Kidney tubule cell (primary cell): ENCODE results near the gene PDZD8.
"Not testable (repeated sequence)": the region's sequence is repeated elsewhere in the genome, so short reads cannot be mapped to it uniquely, and the experiment has no call there.

ENCODE experiments used
- DNase-seq: peaks from one replicate; pipeline ENCODE4 v3.0.0-alpha.2; 2018; ENCODE audit warnings: low spot score

The PDZD8 gene

DNA sequence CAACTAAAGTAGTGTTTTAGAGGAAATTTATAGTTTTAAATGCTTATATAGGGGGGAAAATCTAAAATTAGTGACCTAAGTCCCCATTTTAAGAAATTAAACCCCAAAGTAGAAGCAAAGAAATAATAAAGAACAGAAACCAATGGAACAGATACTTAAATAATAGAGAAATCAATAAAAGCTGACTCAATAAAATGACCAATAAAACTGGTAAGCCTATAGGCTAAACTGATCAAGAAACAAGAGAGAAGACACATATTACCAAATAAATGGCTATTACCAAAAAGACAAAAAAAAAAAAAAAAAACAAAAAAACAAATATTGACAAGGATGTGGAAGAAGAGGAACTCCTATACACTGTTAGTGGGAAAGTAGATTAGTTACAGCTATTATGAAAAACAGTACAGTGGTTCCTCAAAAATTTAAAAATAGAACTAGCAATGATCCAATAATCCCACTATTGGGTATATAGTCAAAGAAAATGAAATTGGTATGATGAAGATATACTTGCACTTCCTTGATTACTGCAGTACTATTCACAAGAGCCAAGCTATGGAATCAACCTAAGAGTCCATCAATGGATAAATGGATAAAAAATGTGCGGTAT, 81.1 kb downstream of the PDZD8 start:
- DNase-seq: no peak

DNA sequence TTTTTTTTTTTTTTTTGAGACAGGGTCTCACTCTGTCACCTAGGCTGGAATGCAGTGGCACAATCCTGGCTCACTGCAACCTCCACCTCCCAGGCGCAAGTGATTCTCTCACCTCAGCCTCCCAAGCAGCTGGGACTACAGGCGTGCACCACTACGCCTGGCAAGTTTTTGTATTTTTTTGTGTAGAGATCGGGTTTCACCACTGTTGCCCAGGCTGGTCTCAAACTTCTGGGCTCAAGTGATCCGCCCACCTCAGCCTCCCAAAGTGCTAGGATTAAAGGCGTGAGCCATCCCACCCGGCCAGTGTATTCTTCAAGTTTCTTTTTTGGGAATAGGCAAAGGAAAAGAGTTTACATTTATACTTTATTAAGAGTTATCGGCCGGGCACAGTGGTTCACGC, 84.4 kb downstream of the PDZD8 start:
- not testable (repeated sequence) for DNase-seq

DNA sequence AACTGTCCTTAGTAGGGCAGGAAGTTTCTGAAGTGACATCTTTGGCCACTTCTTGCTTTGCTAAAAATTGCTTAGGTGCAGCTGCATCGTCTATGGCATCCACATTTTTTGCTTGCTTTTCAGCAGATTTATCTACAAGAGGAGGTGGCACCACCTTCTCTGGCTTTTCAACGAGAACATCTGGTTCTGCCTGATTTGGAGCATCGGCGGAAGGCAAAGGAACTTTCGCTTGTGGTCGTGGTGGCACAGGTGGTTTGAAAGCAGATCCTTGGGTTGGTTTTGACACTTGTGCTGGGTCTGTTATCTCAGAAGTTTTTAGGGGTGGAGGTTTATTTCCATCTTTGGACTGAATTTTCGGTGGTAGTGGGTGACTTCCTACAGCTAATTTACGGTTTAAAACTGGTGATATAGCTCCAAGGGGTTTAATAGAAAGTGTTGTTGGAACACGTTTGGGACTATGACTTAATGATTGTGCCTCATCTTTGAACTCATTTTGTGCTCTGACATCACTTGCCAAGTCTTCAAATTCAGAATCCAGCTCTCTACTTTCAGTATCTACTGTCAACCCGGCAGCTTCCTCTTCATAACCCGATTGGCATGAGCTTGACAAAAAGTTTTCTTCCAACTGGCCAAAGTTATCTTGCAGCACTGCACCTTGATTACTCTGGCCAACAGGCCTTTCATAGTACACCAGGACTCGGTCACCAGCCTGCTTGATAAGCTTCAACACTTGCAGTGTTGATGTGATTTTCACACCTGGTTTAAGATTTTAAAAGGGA, 90.3 kb downstream of the PDZD8 start:
- no peak for DNase-seq

DNA sequence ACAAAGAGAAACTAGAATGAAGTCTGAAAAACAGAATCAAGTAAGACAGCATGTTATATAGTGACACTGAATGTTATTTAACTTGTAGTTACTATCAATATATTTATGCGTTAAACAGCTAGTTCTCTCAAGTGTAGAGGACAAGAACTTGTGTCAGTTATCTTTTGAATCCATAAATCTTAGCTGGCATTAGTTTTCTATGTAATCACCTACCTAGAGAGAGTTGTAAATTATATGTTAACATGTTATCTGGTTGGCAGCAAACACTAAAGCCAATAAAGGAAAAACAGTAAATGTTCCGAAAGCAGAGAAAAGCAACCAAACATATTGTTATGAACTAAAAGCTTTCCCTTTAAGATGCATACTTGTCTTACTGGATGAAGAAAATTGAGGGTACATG, 97.6 kb downstream of the PDZD8 start:
- no peak for DNase-seq

DNA sequence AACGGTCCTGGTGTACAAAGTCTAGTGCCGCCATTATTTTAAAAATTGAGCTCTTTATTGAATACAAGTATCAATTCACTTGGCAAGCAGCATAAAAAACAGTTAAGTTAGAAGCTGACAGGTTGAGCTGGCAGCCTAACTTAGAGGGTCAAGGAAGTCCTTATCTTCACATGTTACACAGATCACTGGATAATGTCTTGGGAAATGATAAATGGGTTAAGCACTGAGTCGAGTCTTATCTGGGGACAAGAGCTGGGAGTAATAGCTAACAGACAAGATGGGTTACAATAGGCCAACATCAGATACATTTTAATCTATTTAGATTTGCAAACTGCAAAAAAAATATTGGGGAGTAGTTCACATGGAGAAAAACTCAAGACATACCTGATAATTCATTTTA, 100.1 kb downstream of the PDZD8 start:
- DNase-seq: no peak

DNA sequence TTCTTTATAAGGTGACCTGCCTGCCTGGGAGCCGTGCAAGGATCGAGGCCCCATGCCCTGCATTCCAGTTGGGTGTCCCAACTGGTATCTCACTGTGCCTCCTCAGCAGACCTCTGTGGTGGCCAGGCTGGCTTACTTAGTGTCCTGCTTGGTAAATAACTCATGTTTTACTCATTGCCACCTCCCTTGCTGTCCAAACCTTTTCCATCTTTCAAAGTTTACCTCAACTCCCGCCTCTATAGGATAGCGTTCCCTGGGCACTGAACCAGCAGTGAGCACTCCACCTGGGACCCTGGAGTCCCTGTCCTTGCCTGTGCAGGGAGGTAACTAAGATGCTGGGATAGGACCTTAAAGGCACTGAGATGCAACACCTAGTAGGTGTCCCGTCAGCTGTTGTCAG, 100.7 kb downstream of the PDZD8 start:
- DNase-seq: no peak

DNA sequence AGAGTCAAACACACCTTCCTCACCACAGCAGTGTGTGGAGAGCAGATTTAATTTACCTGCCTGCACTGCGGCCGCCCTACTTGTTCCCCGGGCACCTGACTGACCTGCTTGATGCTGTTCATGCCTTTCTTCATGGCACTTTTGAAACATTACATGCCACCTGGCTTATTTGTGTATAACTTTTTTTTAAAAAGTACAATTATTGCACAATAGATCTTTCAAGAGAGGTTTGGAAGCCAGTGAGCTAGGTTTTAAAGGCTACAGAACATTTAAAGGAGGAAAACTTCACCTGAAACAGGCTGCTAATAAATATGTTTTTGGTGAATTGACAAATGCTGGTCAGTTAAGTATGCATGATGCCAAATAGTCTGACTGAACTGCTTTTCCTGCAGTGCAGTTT, 101.3 kb downstream of the PDZD8 start:
- no peak for DNase-seq

DNA sequence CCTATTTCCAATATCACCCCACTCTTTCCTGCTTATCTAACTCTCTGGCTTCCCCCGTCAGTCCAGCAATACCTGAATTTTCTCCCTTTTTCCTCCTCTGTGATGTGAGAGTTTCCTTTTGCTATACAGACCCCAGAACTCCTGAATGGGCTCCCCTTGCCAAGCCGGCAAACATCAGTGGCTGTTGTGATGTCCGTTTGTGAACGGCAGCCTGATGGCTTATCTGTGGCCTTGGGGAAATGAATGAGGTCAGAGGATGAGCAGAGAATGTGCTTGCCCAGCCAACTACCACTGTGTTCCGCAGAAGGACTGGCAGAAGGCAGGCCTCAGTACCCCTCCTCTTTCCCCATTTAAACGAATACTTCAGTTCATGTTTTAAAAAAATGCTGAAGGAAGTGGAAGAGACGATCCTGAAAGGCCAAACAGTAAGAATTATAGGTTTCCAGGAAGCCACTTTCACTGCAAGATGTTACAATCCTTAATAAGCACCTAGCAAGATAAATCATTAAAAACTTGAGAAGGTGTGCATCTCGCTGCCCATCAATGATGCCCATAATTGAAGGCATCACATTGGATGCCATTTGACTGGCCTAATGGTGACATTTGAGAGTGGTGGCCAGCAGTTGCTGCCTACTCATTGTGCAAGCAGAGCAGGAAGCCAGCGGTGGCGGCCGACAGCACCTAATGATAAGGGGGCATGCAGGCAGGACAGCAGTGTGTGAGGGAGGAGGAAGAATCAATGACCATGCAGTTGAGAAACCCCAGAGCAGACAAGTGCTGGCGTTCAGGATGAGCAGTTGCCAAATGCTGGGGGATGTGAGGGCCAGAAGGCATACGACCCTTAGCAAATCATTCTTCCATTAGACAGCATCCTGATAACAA, 102.8 kb downstream of the PDZD8 start:
- no peak for DNase-seq

DNA sequence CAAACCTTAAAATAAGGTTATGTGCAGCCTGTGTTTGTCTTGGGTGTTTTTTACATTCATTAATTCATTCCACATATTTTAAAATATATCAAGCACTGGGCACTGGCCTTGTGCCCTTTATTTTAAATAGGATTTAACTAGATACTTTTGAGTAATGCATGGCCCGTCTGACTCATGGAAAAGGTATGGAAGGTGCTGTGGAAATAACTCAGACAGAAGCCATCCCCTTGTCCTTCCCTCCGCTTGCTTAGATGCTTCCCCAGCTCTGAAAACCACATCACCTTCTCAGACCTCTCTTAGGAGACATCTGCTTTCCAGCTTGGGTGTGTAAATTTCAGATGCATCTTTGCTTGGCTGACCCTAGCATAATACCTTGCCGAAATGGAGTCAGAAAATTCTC, 103.8 kb downstream of the PDZD8 start:
- DNase-seq: peak; percentile 65

DNA sequence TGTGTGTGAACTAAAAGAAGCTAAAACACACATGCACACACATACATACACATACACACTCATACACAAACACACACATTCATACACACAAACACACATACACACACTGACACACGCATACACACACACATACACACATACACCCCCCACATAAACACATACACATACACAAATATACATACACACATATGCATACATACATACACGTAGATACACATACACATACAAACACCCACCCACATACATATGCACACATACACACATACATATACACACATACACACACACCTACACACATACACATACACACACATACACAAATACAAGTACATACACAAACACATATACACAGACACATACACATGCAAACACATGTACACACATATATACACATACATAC, 106.3 kb downstream of the PDZD8 start:
- DNase-seq: no peak

DNA sequence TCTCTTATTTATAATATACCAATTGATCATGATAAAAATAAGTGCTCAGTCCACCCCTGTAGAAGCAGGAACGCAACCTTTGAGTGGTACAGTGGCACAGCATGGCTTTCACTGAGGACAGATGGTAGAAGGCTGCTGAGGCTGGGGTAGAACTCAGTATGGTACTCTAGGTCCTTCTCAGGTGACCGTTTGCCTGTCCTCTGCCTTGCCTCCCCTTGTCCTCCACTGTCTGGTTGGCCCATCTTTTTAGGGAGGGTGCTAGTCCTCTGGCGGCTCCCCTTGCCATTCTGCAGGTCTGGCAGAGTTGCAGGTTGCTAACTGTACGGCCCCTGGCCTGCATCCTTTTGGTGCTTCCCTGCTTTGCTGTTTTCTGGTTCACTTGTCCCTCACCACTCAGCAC, 107.0 kb downstream of the PDZD8 start:
- DNase-seq: no peak

DNA sequence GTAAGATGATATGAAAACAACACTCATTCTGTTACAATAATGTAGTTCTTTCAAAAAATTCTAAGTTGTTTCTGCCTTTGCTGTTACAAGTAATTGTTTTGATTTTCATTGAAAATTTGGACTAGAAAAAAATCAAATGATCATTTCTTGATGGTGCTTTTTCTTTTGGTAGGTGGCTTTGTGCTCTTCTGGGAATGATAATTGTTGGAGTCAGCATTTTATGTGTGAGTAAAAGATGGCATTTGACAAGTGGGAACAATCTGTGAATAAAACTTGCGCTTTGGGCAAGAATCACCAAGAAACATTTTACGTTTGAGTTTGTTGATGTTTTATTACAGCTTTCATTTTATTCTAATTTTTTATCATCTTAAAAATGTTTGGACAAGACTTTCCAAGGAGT, 108.4 kb downstream of the PDZD8 start:
- DNase-seq: no peak

DNA sequence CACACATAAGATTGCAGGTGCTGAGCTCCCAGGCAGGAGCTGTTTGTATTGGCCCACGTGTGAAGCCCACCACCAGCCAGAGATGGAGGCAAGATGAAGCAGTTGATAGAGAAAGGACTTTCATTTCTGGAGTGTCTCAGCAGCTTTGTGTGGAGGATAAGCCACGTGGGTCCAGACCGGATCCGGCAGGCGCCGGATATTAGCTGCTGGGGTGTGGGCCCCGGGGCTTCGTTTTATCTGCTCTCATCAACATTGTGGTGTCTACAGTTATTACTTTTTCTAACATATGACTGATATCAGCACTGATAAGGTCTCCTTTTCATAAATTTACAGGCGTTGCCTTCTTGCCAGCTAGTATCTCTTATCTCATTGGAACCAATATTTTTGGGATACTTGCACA, 108.8 kb downstream of the PDZD8 start:
- no peak for DNase-seq

DNA sequence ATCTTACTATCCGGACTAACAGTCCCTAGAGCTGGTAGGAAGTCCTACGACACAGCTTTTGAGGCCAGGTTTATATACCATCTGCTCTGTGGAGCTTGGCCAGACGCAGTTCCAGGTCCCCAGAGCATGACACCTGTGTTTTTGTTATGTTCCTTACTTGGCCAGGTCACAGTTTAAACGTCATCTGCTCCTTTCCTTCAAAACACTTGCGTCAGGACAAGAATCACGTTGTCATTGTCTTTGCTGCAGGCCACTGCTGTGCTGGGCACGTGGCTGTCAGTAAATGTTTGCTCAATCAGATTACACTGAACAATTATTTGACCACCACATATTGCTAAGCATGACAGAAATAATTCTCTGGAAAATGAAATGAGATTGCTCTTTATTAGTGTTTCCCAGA, 110.5 kb downstream of the PDZD8 start:
- DNase-seq: no peak

DNA sequence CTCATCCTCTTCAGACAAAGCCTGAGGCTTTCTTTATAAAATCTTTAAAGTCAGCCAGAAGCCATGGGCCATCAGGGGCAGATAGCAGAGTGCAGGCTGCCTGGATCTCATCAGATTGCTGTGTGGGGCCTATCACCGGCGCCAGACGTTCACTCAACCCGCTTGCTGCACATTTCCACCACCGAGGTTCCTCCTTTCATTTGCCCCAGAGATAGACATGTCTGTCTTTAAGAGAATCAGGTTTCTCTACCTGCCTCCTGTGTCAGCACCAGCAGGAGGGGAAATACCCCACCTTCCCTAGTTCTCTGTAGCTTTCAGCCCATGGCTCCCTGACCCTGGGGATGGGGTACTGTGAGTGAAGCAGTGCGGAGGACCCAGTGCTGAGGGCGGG, 112.3 kb downstream of the PDZD8 start:
- no peak for DNase-seq

DNA sequence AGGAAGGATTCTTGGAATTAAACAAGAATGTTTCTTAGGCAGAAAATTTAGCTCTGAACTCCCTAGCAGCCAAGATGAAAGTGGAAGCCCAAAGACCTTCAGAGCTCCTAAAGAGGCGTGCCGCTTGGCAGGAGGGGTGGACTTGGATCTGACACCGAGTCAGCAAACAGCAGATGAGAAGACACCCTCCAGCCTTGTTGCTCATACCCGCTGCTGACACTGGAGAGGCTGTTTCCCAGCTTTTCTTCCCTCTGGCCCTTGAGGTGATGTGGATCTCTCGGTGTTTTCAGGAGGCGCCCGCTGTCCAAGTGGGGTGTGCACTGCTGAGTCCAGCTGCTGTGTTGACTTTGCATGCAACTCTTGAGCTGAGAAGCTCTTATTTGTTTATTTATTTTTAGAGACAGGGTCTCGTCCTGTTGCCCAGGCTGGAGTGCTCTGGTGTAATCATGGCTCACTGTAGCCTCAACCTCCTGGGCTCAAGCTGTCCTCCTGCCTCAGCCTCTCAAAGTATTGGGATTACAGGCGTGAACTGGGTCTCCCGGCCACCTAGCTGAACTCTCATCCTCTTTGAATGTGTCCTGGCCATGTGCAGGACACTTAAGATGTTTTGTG, 112.8 kb downstream of the PDZD8 start:
- DNase-seq: no peak

DNA sequence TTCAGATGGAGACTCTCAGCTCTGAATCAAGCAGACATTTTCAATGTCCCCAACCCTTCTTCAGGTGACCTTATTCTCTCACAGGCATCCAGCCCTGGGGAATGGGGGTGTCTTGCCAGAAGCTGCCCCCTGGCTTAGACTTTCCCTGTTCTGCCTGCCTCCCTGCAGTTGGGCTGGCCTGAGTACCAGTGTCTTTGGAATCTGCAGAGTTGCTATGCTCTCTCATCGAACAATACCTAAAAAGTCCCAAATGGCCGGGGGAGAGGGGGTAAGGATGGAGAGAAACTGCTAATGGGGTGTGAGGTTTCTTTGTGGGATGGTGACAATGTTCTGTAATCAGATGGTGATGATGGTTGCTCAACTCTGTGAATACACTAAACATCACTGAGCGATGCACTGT, 113.7 kb downstream of the PDZD8 start:
- no peak for DNase-seq

DNA sequence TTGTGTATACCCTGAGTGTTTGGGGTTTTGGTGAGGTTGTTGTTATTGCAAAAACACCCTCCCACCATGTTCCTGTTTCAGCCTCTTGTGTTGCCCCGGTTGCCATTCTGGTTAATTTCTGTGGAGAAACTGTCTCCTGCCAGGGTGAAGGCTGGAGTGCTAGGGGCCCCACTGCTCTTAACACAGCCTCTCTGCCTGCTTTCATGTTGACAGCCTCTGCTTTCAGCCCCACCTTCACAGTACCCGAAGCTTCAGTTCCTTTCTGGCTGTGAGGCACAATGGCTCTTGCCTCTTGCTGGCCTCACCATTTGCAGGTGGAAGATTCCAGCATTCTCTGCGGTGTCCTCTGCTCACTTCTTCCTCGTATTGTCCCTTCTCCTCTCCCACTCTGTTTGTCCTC, 115.2 kb downstream of the PDZD8 start:
- DNase-seq: no peak

DNA sequence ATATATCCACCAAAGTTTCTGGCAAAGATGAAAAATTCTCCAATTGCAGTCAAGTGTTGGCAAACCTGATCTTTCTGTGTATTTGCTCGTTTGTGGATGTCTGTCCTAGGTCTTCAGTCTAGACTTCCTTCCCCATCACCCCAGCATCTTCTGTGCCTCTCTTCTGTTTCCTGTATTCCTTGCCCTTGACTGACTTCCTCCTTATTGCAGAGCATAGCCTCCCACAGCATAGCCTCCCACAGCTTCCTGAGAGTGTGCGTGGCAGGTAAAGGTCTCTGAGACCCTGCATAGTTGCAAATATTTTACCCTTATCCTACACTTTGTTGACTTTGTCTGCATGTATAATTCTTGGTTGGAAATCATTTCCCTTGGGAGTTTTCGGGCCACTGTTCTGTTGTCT, 116.0 kb downstream of the PDZD8 start:
- DNase-seq: no peak

DNA sequence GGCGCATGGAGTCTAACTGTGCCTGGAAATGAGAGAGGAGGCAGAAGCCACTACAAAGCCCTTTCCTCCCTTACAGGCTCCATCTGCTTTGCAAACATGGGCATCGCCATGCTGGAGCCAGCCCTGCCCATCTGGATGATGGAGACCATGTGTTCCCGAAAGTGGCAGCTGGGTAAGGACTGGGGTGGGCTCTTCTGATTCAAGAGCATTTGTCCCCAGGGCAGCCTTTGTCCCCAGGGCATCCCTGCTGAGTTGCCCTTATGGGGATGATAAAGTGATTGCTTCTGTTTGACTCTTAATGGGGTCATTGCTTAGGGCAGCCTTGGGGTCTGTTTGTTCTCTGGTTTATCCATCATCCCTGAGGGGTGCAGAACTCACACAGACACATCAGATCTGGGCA, 117.5 kb downstream of the PDZD8 start:
- no peak for DNase-seq

DNA sequence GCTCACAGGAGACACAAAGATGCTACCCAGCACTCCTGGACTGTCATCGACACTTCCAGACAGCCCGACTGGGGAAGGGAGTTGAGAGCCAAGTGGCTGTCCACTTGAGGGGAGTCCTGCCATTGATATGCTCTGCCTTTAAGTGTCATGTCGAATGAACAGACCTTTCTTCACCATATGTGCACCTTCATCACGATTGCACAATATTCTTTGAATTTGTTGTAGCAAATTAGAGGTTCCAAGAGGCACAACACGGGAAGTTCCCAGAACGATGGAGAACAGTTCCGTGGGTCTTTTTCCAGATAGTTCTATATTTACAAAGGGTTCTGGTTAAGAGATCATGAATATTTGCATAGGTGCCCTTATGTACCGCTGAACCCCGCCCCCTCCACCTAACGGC, 118.3 kb downstream of the PDZD8 start:
- no peak for DNase-seq

DNA sequence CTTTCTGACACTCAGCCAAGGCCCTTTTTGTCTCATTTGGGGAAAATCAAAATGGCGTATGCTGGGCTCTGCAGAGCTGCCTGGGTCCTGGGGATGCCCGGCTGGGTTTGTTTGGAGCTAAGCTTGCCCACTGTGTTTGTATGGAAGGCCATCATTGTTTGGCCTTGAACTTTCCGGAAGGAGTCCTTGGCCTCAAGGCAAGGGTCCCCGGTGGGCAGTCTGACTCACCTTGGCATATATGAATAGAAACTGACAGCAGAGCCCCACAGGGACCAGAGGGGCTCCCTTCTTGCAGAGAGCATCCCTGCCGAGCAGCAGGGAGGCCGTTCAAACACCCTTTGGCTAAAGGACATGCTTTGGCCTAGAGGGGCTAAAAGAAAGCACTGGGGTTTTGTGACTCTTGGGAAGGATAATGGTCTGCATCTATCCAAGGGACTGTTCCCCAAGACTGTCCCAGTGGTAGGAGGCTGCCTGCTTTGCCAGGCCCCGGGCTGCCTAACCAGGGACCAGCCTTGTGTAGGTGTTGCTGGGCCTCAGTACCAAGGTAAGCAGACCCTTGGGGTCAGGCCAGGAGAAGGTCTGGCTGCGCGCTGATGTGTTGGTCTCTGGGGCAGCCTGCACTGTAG, 119.3 kb downstream of the PDZD8 start:
- DNase-seq: no peak
